GM21825 (cell line): ENCODE data around the gene SHROOM2.
"Not testable (repeated sequence)": the region's sequence is repeated elsewhere in the genome, so short reads cannot be mapped to it uniquely, and the experiment has no call there.

Experiments used
- ATAC-seq: cut with Tn5 transposase; IDR thresholded peaks from one replicate; pipeline ENCODE4 v1.9.1; 2021; ENCODE audit warnings: mild to moderate bottlenecking, moderate library complexity; ENCODE audit not compliant: unreplicated experiment

The SHROOM2 gene

GRCh38 chrX:9825129-9825790, 39.0 kb downstream of the SHROOM2 start:
- no peak for ATAC-seq

DNA sequence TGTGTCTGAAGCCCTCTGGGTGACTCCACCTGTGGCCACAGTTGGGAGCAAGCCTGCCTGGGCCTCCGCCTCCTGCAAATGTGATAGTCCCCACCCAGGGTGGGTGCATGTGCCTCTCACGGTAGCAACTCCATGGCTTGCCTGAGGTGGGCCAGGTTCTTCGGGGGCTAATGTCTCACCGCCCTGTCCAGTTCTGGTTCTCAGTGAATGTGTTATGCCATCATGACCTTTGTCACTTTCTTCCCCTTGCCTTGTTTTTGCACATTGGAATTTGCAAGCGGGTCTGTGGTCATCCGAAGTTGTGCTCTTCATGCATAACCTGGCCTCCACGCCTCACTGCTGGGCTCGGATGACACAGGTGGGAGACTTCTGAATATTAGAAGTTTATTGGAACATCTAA, 39.7 kb downstream of the SHROOM2 start:
- no peak for ATAC-seq

GRCh38 chrX:9829308-9830267, 43.4 kb downstream of the SHROOM2 start:
- ATAC-seq, result peak; percentile 82

GRCh38 chrX:9832811-9833210, 46.6 kb downstream of the SHROOM2 start:
- no peak for ATAC-seq

- no peak for ATAC-seq
Measured at GRCh38 chrX:9835585-9836210, 49.5 kb downstream of the SHROOM2 start.

- ATAC-seq, result no peak
Measured at GRCh38 chrX:9842541-9842940, 56.3 kb downstream of the SHROOM2 start.

DNA sequence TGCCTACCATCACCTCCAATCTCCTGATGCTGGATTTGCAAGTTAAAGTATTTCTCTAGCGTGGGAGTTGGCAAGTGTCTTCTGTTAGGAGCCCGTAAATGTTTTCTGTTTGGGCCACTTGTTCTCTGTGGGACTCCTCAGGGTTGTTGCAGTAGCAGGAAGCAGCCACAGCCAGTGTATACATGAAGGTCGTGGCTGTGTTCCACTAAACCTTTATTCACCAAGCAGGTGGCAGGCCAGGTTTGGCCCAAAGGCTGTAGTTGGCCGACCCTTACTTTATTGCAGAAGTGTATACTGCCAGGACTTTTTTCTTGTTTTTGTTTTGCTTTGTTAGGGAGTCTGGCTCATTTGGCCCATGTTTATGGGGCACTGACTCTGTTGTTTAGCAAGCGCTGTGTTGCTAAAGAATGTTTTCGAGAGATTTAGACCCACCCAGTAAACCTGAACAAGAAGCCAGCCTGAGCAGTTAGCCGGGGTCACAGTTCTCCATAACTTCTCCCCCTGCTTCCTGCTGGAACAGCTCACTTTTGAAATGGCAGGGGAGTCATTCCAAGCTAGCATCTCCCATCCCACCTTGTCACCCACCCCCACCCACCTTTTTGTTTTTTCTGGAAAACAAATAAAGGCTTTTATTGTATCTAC, 58.8 kb downstream of the SHROOM2 start:
- ATAC-seq, result no peak

DNA sequence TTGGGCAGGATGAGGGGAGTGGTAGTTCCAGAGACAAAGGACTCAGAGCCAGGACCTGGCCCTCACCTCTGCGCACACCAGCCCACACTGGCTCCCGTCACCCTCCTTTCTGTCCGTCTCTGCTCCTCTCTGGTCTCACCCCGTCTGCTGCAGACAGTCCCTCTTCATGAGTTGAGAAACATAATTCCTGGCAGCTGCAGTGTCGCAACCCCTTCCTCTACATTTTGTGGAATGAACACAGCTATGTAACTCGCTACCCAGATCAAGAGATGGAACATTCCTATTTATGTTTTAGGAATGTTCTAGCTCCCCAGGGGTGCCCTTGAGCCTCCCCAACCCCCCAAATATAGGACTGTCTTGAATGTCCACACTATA, 59.3 kb downstream of the SHROOM2 start:
- ATAC-seq, result no peak

DNA sequence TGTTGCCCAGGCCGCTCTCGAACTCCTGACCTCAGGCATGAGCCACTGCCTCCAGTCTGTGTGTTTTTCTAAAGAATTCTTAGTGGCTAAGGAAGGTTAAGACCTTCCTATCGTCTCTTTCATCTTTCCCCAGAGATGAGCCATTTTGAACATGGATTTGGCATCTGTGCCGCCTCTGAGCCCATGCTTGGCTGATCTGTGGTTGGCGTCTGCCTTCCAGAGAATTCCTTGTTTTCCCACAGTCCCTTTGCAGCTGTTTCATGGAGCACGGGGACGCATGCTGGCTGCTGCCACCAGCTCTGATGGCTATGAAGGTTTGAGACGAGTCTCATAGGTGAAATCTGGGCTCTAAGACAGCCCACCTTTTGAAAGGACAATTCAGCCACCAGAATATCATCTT, 60.4 kb downstream of the SHROOM2 start:
- no peak for ATAC-seq

DNA sequence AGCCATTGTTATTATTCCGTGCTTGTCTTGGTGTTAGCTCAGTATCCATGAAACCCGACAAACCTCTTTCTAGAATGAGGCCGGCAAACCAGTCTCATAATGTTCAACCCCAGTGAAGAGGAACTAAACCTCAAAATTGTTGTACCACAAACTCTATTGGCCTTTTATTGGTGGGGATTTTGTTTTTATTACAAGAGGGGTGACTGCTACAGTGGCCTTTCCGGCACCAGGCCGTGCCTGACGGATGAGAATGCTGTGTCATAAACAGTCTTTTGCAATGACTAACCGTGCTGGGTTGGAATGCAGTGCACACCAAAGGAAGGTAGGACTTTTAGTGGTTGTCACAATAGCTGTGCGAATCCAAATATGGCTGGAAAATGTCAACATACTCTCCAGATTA, 60.8 kb downstream of the SHROOM2 start:
- ATAC-seq, result no peak

GRCh38 chrX:9848718-9849479, 62.7 kb downstream of the SHROOM2 start:
- no peak for ATAC-seq

GRCh38 chrX:9851890-9852289, 65.7 kb downstream of the SHROOM2 start:
- ATAC-seq, result no peak

GRCh38 chrX:9853307-9853706, 67.1 kb downstream of the SHROOM2 start:
- no peak for ATAC-seq

DNA sequence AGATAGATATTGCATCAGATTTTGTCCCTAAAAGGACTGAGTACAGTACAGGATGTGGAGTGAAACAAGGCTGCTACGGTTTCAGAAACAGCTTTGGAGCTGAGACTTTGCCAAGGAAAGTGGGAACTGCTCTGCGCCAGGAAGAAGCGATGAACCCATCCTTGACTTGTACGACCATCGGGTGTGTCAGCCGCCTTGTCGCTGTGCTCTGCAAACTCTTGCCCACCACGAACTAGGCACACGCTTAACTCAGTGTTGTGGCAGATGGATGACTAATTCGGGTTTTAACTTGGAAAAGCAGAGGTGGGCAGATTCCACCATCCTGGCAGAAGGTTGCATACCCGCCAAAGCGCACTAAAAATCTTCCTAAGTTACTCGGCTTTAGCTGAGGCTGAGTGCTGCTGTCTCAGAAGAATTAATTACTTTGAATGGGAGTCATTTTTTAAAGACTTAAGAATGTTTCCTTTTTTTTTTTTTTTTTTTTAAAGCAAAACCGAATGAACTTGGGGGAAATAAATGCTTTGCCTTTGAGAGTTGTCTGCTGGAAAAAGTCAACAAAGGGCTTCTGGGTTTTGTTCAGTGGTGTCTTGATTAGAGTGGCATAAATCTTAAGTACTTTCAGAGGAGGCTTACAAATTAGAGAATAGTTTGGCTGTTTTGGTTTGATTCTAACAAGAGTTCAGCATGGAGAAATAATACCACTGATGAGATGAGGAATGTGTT, 69.5 kb downstream of the SHROOM2 start:
- no peak for ATAC-seq

DNA sequence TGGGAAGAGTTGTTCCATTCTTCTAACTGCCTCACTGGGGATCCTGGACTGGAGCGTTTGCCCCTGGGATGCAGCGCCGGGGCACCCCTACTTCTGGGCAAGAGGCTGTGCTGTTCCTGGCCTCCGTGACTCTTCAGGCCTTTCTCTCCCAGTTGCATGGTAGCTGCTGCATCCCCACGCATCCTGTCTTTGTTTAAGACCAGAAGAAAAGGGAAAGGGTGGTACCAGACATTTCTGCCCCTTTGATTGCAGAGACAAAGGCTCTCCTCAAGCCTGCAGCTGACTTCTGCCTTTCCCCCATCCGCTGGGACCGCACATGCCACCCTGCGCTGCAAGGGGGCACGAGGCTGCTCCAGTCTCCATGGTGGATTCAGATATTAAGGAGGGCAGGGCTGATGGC, 70.4 kb downstream of the SHROOM2 start:
- ATAC-seq, result no peak

DNA sequence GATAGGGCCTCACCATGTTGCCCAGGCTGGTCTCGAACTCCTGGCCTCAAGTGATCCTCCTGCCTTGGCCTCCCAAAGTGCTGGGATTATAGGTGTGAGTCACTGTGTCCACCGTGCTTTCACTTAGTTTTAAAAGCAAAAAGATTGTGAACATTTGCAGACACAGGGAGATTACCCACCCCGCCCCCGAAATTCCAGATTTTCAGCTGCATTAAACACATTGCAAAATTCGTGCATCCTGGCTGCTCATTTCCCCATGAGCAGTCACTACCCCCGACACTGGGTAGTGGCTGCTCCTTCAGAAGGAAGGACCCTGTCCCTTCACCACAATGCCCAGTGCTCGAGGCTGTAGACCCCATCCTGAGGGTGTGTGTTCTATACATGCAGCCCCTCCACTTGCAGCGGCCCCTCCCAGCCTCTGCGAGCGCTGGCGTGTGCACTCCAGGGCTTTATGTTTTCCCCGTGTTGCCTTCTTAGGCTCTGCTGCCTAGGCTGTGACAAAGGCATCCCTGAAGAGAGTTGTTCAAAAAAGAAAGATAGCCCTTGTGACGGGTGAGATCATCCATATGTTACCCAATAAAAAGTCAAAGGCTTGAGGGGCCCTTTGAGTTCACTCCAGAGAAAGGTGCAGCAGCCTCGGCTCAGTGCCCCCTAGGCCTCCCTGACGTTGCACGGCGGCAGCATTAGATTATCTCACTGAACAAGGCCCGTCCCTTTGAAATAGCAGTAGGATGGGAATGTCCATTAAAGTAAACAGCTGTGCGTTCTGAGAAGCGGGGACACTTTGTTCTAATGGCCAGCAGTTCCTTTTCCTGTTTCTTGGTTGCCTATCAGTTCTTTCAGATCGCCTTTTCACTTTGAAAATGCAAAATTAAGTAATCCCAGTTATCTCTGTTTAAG, 71.6 kb downstream of the SHROOM2 start:
- no peak for ATAC-seq

DNA sequence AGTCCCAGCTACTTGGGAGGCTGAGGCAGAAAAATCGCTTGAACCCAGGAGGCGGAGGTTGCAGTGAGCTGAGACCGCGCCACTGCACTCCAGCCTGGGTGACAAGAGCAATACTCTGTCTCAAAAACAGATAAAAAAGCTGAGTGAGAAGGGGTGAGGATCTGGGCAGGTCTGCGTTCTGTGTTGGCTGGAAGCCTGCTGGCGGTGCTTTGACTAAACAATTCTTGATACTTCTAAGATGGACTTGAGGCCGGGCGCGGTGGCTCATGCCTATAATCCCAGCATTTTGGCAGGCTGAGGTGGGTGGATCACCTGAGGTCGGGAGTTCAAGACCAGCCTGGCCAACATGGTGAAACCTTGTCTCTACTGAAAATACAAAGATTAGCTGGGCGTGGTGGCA, 72.5 kb downstream of the SHROOM2 start:
- ATAC-seq, result not testable (repeated sequence)

- ATAC-seq, result no peak
Measured at GRCh38 chrX:9859711-9860555, 73.7 kb downstream of the SHROOM2 start.
